SKM-1 (cell line): Measurements from ENCODE around the gene TRIM4.
"Not testable (repeated sequence)": the region's sequence is repeated elsewhere in the genome, so short reads cannot be mapped to it uniquely, and the experiment has no call there.

Source experiments
- DNase-seq: peaks from one replicate; lab custom pipeline; 2025; ENCODE audit not compliant: unreplicated experiment; lab: John Stamatoyannopoulos, UW

TRIM4 gene

GRCh38 chr7:99918959-99919813 lies at the start of gene TRIM4:
Gene TRIM4, minus strand, starts transcription at chr7:99919530. Its CDS starts 129 bp downstream, at chr7:99919401.
- DNase-seq, result peak; percentile 88

GRCh38 chr7:99958564-99959227 lies 39.4 kb upstream of the TRIM4 start:
- no peak for DNase-seq

DNA sequence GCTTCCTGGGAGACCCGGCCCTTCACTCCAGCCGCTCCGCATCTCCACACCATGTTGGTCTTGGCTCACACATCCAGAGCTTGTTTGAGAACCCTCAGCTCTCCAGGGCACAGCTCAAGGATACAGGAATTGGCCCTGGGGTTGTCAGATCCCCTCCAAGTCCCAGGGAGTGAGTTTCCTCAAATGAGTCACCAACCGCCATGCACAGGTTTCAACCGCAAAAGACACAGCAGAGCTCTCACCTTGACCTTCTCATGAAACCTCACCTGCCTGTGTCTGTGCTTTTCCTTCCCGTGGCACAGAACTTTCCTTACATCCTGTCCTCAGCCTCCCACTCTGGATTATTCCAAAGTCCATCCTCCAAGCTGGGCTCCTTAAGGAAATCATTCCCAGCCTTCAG lies 35.9 kb upstream of the TRIM4 start:
- no peak for DNase-seq

DNA sequence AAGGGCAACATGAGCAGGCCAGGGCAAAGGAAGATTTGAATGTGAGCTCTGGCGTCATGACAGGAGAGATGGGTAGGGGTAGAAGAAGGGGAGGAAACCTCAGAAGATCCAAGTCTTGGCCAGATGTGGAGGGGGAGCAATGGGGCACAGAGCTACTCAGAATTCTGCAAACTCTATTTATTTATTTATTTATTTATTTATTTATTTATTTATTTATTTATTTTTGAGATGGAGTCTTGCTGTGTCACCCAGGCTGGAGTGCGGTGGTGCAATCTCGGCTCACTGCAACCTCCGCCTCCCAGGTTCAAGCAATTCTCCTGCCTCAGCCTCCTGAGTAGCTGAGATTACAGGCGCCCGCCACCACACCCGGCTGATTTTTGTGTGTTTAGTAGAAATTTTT lies 35.3 kb upstream of the TRIM4 start:
- DNase-seq, result not testable (repeated sequence)

- peak; percentile 41 for DNase-seq
These were observed 34.3 kb upstream of the TRIM4 start for GRCh38 chr7:99953649-99954048.

DNA sequence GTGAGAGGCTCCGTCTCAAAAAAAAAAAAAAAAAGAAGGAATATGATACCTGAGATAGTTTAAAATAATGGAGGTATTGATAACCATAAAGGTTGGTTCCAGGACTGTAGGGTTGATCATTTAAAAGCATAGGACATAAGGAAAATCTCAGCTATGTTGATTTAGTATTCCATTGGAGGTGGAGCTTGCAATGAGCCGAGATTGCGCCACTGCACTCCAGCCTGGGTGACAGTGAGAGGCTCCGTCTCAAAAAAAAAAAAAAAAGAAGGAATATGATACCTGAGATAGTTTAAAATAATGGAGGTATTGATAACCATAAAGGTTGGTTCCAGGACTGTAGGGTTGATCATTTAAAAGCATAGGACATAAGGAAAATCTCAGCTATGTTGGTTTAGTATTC lies 33.3 kb upstream of the TRIM4 start:
- not testable (repeated sequence) for DNase-seq

DNA sequence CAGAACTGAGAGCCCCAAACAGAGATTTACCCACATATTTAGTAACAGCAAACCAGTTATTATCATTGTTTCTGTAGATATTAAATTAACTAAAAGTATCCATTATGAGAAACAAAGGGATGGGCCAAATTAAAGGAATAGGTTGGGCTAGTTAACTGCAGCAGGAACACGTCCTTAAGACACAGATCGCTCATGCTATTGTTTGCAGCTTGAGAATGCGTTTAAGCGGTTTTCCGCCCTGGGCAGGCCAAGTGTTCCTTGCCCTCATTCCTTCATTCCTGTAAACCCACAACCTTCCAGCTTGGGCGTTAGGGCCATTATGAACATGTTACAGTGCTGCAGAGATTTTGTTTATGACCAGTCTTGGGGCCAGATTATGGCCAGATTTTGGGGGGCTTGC lies 31.5 kb upstream of the TRIM4 start:
- DNase-seq, result not testable (repeated sequence)

DNA sequence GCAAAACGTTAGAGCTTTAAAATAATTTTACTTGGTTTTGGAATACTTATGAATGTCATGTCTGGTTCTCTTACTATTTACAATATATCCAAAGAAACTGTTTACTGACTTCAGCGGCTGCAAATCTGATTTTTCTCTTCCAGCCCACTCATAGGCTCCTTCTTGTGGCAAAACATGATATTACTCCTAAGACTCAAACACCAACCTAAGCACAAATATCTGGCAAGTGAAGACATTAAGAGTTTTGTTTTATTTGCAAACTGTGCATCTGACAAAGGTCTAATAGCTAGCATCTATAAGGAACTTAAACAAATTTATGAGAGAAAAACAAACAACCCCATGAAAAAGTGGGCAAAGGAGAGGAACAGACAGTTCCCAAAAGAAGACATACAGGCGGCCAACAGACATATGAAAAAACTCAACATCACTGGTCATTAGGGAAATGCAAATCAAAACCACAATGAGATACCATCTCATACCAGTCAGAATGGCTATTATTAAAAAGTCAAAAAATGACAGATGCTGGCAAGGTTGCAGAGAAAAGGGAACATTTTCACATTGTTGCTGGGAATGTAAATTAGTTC lies 30.4 kb upstream of the TRIM4 start:
- DNase-seq, result no peak

DNA sequence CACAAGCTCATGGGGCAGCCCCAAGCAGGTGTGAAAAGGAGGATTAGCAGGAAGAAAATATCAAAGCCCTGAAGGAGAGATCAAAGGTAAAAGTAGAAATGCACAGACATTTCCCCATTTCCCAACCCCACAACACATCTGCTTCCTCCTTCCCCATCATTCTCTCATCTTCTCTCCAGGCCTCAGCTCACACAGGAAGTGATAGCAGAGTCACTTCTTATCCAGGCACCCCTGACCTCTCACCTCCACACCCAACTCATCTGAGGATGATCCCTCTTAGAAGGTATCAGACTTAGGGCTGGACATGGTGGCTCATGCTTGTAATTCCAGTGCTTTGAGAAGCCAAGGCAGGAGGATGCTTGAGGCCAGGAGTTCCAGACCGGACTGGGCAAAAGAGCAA lies 28.3 kb upstream of the TRIM4 start:
- no peak for DNase-seq

DNA sequence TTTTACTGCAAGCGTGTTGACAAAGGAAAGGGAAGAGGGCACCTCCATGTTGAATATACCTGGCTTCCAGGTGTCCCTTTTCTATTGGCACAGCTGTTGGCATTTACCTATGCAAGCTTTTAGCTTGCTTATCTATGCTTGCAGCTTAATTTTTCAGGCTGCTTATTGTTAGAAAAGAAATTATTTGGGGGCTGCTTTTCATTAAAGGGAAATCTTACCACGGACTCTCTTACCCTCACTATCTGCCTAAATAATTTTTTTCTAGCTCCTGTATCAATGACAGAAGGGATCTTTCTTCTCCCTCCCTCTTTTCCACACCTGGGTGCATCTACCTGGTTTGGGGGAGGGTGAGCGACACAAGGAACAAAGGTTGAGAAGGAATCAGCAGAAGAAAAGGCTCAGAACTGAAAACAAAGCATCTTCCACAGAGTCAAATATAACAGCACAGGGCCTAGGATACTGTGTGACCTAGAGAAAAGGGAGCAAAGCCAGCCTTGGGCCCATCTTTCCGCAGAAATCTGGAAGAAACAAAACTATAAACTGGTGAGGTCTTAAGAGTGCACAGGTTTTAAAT lies 25.3 kb upstream of the TRIM4 start:
- no peak for DNase-seq

- DNase-seq, result no peak
These were observed 24.5 kb upstream of the TRIM4 start for GRCh38 chr7:99943641-99944496.

DNA sequence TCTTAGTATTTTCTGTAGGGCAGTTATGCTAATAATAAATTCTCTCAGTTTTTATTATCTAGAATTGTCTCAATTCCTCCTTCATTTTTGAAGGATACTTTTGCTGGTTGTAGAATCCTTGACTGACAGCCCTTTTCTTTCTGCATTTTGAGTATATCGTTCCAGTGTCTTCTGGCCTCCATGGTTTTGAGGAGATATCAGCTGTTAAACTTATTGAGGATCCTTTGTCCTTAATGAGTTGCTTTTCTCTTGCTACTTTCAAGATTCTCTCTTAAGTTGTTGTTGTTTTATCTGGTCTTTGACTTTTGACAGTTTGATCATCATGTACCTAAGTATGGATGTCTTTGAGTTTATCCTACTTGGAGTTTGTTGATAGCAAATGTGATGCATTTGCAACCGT lies 19.0 kb upstream of the TRIM4 start:
- no peak for DNase-seq

DNA sequence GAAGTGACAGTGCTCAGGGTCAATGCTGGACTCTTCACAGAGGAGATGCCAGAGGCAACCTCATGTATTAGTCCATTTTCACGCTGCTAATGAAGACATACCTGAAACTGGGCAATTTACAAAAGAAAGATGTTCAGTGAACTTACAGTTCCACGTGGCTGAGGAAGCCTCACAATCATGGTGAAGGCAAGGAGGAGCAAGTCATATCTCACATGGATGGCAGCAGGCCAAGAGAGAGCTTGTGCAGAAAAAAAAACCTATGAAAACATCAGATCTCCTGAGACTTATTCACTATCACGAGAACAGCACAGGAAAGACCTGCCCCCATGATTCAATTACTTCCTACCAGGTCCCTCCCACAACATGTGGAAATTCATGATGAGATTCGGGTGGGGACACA lies 15.7 kb upstream of the TRIM4 start:
- DNase-seq, result not testable (repeated sequence)

- no peak for DNase-seq
These were observed 11.0 kb upstream of the TRIM4 start for GRCh38 chr7:99930376-99930775.

DNA sequence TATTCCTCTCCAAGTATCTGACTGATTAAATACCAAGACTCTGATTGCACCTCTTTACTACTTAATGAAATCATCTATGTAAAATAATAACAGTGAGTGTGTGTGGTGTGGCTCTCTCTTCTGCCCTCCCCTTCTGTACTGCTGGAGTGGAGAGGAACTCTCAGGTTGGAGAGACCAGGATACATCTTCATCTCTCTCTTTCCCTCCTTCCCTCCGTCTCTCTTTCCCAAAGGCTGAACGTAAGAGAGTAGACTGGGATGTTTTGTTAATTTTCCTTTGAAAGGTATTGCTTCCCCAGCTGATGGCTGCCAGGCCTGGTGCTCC lies 10.4 kb upstream of the TRIM4 start:
- no peak for DNase-seq

DNA sequence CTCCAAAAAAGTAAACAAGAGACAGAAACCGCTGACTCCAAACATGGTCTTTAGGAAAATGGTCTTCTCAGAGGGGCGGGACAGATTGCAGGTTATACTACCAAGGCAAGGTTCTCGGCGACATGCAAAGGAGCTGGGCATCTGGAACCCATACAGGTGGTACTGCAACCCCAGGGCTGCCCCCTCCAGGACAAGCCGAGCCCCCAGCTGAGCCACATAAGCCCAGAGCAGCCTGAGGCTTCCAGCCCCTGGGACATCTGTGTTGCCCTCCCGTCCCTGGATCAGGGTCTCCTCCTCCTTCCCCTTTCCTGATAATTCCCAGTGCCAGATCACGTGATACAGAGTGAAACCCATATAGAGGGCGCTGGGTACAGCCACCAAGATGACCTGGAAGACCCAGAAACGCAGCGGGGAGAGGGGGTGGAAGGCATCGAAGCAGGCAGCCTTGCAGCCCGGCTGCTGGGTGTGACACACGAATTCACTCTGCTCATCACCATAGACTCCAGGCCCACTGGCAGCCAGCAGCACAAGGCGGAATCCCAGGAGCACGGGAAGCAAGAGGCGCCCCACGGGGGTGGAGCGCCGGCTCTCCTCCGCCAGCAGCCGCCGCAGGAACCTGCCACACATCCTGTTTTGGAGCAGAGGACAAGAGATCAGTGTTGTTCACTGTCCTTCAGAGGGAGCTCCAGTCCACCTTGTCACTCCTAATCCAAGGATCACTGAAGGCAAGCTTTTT lies 9.8 kb upstream of the TRIM4 start, which contains the start of gene GJC3:
Gene GJC3 (minus strand): TSS at position 627 of the 736 bp plus-strand sequence. CDS start 0 bp downstream, at position 627.
- no peak for DNase-seq

DNA sequence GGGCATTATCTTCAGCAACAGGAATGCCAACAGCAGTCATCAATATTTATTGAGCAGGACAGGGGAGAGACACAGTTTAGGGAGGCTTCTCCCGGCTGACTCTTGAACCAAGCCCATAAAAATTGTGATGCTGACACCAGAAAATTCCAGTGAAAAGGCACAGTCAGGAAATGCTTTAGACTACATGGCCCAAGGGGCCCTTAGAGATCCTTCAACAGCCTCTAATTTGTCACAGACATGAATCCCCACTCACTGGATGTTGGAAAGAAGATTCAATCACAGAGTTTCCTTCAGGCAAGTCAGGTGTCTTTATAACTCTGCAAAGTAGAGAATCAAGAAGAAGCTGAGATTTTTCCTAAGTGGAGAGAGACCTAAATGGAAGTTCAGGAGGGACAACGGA lies 8.9 kb upstream of the TRIM4 start:
- no peak for DNase-seq

- no peak for DNase-seq
These were observed 8.2 kb upstream of the TRIM4 start for GRCh38 chr7:99927536-99927935.

GRCh38 chr7:99926321-99926720 lies 7.0 kb upstream of the TRIM4 start:
- no peak for DNase-seq

- no peak for DNase-seq
These were observed 3.9 kb upstream of the TRIM4 start for GRCh38 chr7:99923200-99923599.
